ENCODE measurements around the gene INTS1.

GRCh38 chr7:1488016-1488415 lies 16.2 kb downstream of the INTS1 start:
- TF ChIP-seq POLR2A (IDR thresholded peaks at IDR 0.05; ENCODE audit: low read depth, low read length) = no peak
- no peak for TF ChIP-seq TAF1 (IDR thresholded peaks at IDR 0.05; ENCODE audit: borderline replicate concordance, low read depth, low read length)

Data from GM12892 (cell line).